GM13977 (cell line): ENCODE measurements around the gene APOL3.
"Not testable (repeated sequence)": the region's sequence is repeated elsewhere in the genome, so short reads cannot be mapped to it uniquely, and the experiment has no call there.

Experiments
- DNase-seq: peaks from one replicate; pipeline ENCODE4 v3.0.0; 2012; ENCODE audit warnings: low spot score
- CTCF ChIP-seq: IDR thresholded peaks from 2 replicates; pipeline ENCODE4 v1.5.1; 2012; ENCODE audit warnings: mild to moderate bottlenecking, control low read depth; ENCODE audit not compliant: insufficient read depth; ENCODE audit errors: extremely low read depth, missing control alignments
- in situ Hi-C: fragments of 300-500 bp; cut with MboI; formaldehyde crosslinking; loops from one replicate; pipeline ENCODE4 v1.12.0; 2022; ENCODE audit warnings: low sequenced_read_pairs, low pct_unique_long_range_greater_than_20kb, mixed read lengths, inconsistent platforms; ENCODE audit not compliant: unreplicated experiment

Gene APOL3

GRCh38 chr22:36166518-36167220 lies 6.1 kb upstream of the APOL3 start:
- in situ Hi-C loops: no loop called here
- DNase-seq: no peak
- TF ChIP-seq CTCF: no peak

- in situ Hi-C loops: no loop called here
- DNase-seq: no peak
- TF ChIP-seq CTCF: no peak
Observed at GRCh38 chr22:36166086-36166485, 5.5 kb upstream of the APOL3 start.

GRCh38 chr22:36165141-36165540 lies 4.6 kb upstream of the APOL3 start:
- DNase-seq: no peak
- in situ Hi-C loops: no loop called here
- no peak for TF ChIP-seq CTCF

- in situ Hi-C loops: no loop called here
- TF ChIP-seq CTCF: no peak
- no peak for DNase-seq
Observed at GRCh38 chr22:36164621-36165020, 4.1 kb upstream of the APOL3 start.

DNA sequence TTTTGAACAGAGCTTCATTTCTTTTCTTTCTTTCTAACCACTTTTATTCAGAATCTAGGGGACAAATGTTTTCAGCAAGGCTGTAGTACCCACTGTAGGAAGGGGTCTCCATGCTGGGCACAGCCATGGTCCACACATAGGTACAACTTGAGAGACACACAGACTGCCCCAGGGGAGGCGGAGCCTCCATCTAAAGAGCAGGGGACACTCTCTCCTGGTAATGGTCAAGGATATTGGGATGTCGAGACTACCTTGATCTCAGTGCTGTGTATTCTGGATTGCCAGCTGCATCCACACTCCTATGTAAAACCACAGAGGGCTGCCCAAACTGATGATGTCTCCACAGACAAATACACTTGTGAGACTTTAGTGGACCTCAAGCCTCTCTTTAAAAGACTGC lies 2.9 kb upstream of the APOL3 start:
- in situ Hi-C loops: no loop called here
- DNase-seq: no peak
- no peak for TF ChIP-seq CTCF

- in situ Hi-C loops: no loop called here
- peak; percentile 66 for DNase-seq
- no peak for TF ChIP-seq CTCF
Observed at GRCh38 chr22:36162127-36163034, 1.8 kb upstream of the APOL3 start.

- in situ Hi-C loops, DNase-seq: not testable (repeated sequence)
Observed at GRCh38 chr22:36161793-36162126, 1.2 kb upstream of the APOL3 start.
